DLD1 (cell line): ENCODE results near the gene RAB6B.

Experiments
- in situ Hi-C: cut with HindIII; loops from 2 replicates; pipeline ENCODE4 v1.10.0; 2017; ENCODE audit warnings: low sequenced_read_pairs

RAB6B gene

DNA sequence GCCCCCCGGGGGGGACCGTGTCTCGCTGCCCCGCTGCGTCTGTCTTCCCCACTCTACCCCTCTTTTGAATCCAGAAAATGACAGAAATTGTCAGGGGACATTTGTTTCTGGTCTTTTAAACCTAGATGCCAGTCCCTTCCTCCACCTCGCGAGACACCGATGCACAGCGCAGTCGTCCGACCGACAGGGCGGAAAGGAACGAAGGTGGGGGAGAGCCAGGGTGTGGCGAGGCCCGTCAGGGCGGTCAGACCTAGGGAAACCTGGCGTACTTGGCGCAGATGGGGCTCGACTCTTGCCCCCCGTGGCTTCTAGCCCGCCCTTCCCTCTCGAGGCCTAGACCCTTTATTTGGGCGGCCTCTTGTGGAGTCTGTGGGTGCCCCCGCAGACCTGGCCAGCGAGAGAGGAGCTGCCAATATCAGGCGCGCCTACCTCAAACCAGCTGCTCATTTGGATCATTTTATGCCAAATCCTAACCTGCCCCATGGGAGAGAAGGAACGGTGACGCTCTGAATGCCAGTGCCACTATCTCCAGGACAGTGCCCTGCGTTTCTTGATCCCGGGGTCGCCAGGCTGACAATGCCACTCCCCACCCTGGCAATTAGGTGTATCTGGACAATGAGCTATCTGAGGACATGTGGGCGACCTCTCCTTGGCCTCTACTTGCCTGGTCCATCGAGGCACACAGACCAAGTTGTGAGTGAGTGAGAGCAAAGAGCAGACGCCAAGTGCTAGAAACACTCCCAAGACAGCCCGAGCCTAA is 500 bp upstream of the RAB6B start:
- in situ Hi-C loops, result no loop called here

DNA sequence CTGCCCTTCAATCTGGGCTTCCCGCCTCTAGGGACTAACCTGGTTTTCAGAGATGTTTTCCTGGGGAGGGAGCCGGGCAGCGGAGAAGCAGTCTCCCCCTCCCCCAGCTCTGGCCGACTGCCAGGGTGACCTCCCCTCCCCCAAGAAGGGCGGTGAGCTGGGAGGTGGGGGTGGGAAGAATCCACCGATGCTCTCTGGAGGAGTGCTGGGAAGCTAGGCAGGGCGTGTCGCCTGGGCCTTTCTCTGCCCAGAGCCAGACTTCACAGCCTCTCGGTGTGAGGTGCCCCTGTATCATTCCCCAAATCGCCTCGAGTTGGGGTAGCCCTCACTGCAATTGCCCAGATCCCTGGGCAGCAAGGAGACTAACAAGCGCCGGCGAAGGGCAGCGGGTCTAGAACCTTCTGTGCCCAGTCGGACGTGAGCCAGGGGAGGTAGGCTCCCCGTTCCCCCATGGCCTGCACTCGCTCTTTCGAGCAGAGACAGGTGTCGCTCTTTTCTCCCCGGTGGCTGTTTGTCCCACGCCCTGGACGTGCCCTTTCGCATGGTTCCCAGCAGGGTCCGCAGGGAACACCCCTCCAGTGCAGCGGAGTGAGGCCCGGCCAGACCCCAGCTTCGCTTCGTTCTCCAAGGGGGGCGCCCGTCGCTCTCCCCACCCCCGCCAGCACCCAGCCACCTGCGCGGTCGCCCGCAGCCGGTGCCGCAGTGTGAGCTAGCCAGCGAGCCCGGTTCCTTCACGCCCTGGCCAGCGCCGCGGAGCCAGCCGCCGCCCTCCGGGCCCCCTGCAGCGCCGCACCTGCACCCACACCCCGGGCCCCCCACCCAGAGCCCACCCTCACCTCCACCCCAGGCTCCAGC is 1.1 kb downstream of the RAB6B start:
- in situ Hi-C loops, result no loop called here

GRCh38 chr3:133893683-133894352 is 1.9 kb downstream of the RAB6B start:
- in situ Hi-C loops, result no loop called here

GRCh38 chr3:133892541-133893231 is 3.0 kb downstream of the RAB6B start:
- in situ Hi-C loops, result no loop called here

DNA sequence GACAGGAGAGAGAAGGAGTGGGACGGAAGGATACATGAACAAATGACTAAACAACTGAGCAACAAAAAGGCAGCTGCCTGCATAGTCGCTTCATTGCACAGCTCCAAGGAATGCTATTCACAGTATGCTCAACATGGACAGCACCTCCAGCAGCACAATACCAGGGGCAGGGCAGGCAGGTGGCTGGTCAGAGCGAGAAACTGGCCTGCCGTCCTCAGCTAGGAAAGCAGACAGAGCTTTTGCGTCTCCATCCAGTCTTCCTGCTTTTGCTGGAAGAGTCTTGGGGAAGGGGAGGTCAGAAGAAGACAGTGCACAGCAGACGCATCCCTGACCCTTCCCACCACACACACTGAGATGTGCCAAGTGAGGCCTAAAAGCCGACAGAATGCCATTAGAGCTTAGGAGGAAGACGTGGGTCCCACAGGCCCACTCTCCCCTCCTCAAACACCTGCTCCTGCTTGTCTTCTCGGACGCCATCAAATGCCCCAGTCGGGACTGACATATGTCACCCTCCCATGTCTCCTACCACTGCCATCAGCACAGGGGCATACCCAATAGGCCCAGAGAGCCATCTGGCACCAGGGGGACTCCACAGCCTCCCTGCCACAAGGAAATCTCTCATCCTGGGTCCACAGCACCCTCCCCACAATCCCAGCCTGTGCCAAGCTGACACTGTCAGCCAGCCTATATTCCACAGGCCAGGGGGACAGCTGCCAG is 3.9 kb downstream of the RAB6B start:
- in situ Hi-C loops, result no loop called here

DNA sequence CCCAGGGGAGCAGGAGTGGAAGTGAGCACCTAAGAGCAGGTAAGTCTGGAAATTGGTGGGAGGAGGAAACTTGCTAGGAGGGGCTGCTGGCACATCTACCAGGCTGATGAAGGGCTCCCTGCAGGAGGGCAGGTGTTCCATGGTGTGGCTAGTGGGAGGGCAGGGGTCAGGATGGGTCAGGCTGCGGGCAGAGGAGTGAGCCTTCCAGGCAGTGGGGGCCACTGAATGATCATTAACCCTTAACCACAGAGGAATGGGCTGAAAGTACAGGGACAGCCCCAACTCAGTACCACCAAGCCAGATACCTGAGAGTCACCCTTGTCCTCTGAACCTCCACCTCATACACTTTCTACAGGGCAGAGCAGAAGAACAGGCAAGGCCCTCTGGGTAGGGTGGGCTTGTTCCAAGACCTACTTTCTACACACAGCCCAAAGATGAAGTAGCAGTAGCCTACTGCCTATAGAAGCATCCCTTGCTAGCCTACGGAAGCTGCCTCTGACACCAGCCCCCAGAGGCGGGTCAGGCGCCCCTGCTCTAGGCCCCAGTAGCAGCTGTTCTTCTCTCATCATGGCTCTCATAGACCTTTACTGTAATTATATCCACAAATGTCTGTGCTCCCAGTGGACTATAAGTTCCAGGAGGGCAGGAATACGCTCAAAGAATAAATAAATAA is 4.6 kb downstream of the RAB6B start:
- in situ Hi-C loops, result no loop called here

GRCh38 chr3:133890037-133890436 is 5.6 kb downstream of the RAB6B start:
- in situ Hi-C loops, result no loop called here

DNA sequence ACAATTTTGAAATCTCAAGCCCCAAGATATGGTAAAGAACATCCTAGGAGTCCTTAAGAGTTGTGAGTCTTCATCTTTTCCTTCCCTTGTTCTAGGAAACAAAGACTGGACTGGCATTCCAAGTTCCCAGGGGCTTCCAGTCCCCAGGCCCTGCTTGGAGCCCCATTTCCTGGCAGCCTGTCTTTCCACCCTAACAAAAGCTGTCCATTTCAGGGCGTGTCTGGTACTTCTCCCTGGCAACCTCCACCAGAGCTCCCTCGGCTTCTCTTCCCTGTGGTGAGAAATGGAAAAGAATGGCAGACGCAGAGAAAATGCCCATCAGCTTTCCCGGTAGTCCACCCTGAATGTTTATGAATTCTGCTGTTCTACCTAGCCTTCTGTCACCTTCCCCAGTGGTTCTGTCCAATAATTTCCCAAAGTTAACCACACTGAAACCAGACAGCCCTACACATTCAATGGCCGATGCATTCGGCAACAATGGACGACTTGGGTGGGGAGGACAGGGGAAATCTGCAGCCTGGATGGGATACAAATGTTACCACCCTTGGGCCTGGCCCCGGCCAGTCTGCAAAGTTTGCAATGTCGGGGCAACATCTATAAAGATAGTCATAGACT is 6.8 kb downstream of the RAB6B start:
- in situ Hi-C loops, result no loop called here

DNA sequence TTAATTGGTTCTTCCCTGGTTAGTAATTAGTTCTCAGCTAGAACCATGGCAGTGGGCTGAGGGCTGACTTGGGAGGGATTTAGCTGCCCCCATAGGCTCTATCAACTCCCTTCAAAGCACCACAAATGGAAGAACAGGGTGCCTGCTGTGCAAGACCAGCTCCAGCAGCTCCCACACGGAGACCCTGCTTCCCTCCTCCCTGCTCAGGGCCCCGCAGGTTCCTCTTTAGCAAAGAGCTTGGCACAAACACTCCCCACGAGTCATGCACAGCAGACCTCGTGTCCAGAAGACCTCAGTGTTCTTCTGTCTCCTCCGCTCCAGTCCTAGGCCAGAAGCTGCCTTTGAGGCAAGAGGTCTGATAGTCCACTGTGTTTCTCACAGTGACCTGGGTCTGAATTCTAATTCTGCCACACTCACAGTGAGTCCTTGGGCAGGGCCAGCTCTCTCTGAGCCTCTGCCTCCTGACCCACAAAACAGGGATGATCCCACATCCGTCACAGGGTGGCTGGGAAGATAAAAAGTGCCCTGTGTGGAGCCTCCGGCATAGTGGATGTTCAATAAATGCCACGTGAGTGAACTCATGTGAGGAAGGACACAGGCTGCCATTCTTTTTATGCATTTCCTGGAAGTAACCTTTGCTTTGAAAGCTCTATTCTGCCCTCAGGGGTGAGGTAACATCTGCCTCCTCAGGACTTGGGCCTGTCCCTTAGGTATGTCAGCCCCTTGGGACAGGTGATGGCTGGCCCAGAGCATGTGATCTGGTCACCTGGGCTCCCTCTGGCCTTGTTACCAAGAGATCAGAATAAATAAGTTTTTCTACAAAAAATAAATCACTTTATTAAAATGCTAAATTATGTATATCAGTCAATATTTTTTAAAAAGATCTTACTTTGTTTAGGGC is 7.6 kb downstream of the RAB6B start:
- in situ Hi-C loops, result no loop called here

DNA sequence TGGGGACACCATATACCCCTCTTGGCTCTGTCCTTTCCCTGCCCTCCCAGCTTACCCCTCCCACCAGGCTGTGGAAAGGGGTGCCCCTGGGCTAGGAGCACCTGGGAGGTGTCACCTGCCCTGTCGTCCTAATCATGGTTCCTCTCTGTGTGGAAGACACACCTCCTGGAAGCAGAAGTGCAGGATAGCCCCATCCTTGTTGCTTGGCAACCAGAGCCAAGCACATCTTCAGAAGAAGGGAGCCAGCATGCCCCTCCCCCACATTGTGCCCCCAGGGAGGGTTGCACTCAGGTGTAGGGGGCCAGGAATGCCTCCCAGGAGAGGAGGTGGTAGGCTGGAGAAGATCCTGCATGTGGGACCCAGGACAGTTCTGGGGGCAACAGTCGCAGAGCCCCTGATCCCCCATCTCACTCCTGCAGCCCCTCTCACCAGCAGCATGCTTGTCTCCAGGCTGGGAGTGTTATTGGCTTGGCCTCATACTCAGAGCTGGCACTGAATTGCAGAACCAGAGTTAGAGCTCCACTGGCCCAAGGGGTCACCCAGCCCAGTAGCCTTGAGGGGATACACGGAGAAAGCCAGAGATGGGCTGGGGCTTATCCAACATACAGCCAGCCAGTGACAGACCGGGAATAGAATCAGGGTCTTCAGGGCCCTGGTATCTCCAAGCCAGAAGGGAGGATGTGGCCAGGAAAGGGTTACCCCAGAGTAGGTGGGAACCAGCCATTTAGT is 8.4 kb downstream of the RAB6B start:
- in situ Hi-C loops, result no loop called here

DNA sequence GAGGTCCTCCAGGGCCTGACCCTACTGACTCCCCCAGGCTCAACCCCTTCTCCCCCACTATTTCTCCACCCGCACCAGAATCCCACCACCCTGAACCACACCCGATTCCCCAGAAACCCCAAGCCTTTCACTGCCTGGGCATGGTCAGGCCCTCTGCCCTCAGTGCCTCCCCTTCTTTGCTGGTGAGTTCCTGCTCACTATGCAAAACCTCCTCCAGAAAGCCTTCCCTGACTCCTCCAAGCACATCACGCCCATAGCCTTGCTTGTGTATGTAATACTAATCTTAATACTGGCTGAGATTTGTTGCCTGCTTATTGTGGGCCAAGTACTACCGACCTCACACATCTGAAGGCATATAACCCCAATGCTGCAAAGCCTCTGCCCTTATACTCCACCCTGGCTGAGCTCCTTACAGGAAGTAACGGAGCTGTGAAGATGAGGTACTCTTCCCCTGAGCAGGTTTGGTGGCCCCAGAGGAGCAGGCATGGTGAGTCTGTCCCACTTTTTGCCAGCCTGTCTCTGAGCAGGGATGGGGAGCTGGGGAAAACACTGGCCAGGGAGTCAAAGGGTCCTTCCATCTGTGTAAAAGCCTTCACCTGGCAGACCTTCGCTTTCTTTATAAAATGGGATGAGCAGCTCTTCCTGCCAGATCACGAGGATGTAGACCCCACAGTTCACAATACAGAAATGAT is 9.5 kb downstream of the RAB6B start:
- in situ Hi-C loops, result no loop called here

GRCh38 chr3:133884887-133885711 is 10.6 kb downstream of the RAB6B start:
- in situ Hi-C loops, result no loop called here

DNA sequence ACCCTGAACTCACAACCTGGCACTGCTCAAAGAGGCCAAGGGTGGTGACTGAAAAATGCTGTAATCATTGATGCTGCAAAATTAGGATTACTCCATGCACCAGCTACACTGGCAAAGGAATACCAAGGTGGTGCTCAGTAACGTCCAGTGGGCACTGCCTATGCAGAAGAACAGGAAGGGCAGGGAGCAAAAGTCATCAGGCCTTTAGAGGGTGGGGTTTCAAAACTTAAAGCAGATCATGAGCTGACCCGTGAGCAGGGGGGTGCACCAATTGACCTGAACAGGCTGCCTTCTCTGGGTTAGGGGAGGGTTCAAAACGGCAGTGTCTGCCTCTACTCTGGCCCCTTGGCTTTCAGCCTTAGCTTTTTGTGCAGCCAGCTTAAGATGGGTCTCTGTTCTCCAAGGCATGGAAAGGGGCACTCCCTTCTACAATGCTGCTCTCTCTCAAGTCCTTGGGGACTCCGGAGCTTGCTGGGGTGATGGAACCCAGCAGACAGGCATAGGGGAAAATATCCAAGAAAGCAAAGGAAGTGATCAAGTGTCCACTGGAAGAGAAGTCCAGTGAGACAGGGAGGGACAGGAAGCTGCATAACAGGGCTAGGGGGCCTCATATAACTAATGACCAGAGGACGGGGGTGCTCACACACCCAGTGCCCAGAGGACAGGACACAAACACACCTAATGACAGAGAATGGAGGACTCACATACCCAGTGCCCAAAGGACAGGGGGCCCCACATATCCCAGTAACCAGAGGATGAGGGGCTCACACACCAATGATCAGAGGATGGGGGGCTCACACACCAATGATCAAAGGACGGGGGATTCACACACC is 11.4 kb downstream of the RAB6B start:
- in situ Hi-C loops, result no loop called here

- in situ Hi-C loops, result no loop called here
Measured at GRCh38 chr3:133883641-133884040, 12.0 kb downstream of the RAB6B start.

- in situ Hi-C loops, result no loop called here
Measured at GRCh38 chr3:133882986-133883586, 12.6 kb downstream of the RAB6B start.
